GM19397 (cell line): Measurements from ENCODE around the gene ARSG.
A peak's percentile ranks its signal among the peaks of the same experiment; 100 is the strongest.

Experiments
- ATAC-seq: cut with Tn5 transposase; IDR thresholded peaks from one replicate; pipeline ENCODE4 v1.9.1; 2021; ENCODE audit warnings: mild to moderate bottlenecking, moderate library complexity; ENCODE audit not compliant: unreplicated experiment

Gene ARSG

GRCh38 chr17:68424203-68424602 is 132.9 kb downstream of the ARSG start:
- no peak for ATAC-seq

- no peak for ATAC-seq
Observed at GRCh38 chr17:68424861-68425260, 133.6 kb downstream of the ARSG start.

GRCh38 chr17:68425979-68426378 is 134.7 kb downstream of the ARSG start:
- ATAC-seq: no peak

DNA sequence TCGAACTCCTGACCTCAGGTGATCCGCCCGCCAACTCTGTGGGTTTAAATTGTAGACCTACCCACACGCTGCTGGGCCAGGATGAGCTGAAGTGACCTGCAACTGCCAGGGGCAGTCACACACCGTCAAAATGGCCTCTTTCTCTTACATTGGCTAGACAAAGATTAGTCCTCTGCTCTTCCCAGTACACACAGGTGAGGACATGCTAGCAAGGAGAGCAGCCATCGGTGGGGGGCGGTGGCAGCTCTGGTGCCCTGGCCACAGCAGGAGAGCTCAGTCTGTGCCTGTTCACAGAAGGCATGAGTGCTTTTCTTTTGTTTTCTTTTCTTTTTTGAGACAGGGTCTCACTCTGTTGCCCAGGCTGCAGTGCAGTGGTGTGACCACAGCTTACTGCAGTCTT is 136.3 kb downstream of the ARSG start:
- no peak for ATAC-seq

DNA sequence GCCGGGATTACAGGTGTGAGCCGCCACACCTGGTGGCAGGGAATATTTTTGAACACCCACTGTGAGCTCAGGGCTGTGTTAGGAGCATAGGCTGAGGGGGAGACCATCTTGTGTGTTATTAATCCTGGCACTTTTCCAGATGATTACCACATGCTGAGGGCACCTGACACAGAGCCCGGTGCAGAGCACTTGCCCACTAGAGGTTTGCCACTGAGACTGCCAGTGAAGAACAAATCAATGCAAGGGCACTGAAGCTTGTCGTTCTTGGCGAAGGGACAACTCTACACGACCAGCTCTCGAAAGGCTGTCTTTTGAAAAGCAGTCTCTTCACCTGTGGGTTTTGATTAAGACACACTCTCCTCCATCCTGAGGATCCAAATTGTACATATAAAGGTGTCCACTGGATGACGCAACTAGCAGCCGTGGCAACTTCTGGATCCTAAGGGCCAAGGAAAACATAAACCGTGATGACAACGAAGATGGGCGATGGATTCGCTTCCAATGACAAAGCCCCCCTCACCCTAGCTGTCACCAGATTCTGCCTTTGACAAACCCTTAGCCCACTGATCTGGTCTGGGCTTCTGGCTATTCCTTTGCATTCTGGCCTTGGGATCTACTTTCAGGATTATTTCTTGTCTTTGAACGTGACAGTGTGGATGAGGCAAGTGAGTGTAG is 137.3 kb downstream of the ARSG start:
- ATAC-seq: no peak

DNA sequence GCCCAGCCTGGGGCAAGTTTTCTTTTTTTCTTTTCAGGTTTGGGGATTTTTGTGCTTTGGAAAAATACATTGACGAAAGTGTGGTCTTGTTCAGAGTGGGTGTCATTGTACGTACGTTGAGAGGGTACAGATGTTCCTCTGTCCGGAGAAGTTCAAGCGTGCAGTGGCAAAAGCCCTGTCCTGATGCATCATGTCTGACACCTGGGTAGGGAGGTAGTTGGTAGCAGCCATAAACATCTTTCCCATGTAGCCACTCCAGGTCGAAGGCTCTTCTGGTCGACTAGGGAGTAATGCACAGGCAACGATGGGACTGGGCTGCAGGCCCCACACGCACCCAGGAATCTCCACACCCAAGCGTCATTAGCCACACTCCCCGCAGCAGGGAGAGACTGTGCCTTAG is 138.6 kb downstream of the ARSG start:
- no peak for ATAC-seq

- no peak for ATAC-seq
Observed at GRCh38 chr17:68431045-68431608, 139.8 kb downstream of the ARSG start.

DNA sequence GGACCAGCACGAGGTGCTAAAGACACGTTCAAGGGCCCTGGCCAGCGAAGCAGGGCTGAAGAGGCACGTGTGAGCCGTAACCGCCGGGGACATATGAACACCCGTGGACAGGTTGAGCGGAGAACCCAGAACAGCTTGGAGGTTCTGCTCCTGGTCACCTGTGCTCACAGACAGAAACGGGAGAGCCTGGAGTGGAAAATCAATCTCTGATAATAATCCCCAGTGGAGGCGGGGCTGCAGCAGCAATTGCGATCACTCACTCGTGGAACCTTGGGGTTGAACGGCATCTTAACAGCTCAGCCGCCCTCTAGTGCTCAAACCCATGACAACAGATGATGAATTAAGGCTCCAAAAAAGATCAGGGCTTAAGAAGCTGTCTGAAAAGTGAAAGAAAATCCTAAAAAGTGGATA is 140.4 kb downstream of the ARSG start:
- ATAC-seq: no peak

DNA sequence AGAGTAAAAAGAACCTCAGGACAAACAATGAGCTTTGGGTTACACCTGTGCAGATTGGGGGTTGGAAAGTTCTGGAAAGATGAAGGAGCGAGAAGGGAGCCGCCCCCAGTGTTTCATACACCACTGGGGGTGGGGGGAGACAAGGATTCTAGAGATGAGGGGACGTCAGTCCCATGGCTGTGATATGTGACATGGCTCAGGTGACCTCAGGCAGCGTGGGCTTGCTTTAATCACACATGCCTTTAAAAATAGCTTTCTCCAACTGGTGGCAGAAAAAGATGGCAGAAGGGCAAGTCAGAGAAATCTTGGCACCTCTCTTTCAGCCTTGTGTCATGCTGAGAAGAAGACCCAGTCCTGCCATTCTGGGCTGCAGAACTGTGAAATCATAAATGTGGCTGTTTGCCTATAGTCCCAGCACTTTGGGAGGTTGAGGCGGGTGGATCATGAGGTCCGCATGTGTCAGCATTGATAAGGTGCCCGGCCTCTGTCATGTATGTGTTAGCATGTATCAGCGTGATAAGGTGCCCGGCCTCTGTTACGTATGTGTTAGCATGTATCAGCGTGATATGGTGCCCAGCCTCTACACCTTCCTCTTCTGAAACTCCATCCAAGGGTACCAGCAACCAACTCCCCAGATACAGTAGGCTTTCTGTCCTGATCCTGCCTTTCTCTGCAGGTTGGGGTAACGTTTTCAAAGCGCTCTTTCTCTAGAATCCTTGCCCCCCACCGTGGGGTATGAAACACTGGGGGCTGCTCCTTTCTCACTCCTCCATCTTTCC is 141.0 kb downstream of the ARSG start:
- no peak for ATAC-seq

- ATAC-seq: no peak
Observed at GRCh38 chr17:68433211-68433610, 141.9 kb downstream of the ARSG start.

DNA sequence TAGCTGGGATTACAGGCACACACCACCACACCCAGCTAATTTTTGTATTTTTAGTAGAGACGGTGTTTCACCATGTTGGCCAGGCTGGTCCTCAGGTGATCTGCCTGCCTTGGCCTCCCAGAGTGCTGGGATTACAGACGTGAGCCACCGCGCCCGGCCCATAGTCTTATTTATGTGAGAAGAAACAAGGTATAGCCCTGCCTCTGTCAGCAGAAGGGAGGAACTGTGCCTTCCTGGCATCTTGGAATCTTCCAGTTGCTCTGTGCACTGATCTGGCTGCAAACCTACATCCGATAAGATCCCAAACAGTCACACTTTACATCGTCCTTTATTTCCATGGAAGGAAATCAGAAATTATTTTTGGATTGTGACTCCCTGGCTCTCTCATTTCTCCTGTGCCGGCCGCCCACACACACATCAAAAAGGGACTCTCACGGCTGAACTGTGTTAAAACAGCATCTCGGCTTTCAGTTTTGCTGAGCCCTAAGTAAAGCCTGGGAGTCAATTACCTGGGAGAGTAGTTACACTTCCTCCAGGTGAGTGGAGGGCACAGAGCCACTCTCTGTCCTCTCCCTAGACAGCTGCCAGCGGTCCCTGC is 142.7 kb downstream of the ARSG start:
- ATAC-seq: no peak

- no peak for ATAC-seq
Observed at GRCh38 chr17:68435361-68435760, 144.1 kb downstream of the ARSG start.

- peak; percentile 52 for ATAC-seq
Observed at GRCh38 chr17:68435876-68436842, 144.9 kb downstream of the ARSG start.

GRCh38 chr17:68437979-68438822 is 146.9 kb downstream of the ARSG start:
- peak; percentile 74 for ATAC-seq

DNA sequence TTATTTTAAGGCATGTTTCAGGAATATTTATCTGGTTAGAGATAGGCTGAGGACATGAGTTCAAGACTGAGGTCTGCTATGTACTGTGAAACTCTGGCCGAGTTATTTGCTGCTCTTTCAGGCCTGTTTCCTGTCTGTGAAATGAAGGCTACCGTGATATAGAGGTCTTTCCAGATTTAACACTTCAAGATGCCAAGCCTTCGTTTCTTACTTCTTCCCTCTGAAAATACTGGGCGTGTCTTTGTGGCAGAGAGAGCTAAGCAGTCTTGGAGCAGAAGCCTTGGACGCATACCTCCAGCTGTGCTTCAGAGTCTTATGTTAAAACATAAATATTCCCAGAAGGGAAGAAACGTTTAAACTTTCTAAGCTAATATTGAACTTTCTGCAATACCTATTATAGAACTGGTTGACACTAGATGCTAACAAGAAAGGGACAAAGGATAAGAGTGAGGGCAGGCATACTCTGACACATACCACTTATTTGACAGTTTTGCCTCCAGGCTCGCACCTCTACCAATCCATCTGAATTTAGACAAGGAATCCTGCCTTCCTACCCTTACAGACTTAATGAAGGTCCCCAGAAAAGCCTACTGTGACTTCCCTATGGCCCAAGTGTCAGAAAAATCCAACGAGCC is 148.5 kb downstream of the ARSG start:
- ATAC-seq: no peak

DNA sequence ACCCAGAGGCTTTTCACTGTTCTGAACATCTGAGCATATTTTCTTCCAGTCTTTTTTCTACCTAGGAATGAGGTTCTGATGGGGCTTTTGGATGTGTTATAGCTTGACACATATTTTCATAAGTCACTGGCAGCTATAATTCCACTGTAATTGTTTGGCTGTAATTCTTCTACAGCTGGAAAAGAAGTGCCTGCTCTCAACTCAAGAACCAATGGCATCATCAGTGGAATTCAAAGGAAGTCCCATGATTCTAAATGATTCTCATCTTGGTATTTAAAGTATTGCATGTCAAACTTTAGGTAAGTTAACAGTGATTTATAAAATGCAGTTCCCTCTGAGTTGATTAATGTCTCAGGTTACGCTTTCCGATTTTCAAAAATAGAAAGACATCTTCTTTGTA is 149.2 kb downstream of the ARSG start:
- no peak for ATAC-seq

DNA sequence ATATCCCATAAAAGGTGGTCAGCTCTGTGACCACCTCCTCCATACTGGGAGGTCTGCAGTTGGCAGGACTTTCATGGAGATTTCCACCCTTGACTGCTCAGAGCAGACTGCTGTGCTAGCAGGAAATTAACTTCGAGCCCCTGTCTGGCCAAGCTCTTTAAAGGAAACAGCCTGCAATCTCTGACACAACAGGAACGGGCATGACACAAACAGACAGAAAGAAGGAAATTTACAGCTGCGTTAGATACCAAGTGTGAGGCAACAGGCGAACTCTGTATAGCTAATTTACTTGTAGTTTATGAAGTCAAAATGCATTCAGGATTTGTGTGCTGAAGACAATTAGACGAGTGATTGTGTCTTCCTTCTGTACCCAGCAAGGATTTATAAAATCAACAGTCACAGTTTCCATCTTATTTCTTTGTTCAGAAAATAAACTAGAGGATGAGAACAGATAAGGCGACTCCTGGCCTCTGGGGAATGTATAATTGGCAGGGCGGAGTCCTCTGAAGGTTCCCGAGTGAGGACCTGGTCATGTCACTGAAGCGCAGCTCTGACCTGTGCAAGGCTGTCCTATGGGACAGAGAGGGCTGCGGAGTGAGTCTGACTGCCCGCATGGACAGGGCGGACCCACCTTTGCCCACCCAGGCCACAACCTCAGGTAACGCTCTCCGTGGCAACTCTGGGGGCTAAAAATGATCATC is 149.9 kb downstream of the ARSG start:
- ATAC-seq: no peak

- ATAC-seq: no peak
Observed at GRCh38 chr17:68443972-68444464, 152.7 kb downstream of the ARSG start.
